NCI-H187 treated with DMSO at 0.1 percent for 48 hours (cell line): Measurements from ENCODE around the gene C17orf67.

Experiments used
- DNase-seq: peaks from one replicate; lab custom pipeline; 2025; lab: John Stamatoyannopoulos, UW

Gene C17orf67, protein sequence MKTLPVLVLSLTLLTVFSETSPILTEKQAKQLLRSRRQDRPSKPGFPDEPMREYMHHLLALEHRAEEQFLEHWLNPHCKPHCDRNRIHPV

GRCh38 chr17:56833809-56834379 lies at the start of gene C17orf67, which contains the start of gene DGKE:
C17orf67 (minus strand) TSS chr17:56833920; CDS start chr17:56815810, 18,110 bp downstream.
DGKE (plus strand) TSS chr17:56834151; CDS start chr17:56834796, 645 bp downstream.
- DNase-seq: peak; percentile 55

GRCh38 chr17:56881685-56882295 lies 48.1 kb upstream of the C17orf67 start:
- DNase-seq: no peak

GRCh38 chr17:56880571-56880970 lies 46.9 kb upstream of the C17orf67 start:
- no peak for DNase-seq

DNA sequence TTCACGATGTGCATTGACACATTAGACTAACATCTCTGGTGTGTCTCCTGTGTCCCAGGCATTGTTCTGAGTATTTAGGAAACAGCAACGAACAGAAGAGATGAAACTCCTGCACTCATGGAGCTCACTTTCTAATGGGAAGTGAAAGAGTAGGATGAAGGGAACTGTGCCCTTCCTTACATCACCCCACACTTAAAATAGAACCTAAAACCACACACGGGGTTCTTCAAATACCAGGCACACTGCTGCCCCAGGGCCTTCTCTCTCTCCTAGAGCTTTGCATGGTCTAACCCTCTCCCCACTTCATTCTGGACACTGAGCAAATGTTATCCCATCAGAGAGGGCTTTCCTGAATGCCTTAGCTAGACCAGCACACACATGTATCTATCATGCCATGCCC lies 46.4 kb upstream of the C17orf67 start:
- DNase-seq: no peak

- DNase-seq: no peak
Measured at GRCh38 chr17:56879280-56879679, 45.6 kb upstream of the C17orf67 start.

GRCh38 chr17:56876766-56877179 lies 43.1 kb upstream of the C17orf67 start:
- no peak for DNase-seq

DNA sequence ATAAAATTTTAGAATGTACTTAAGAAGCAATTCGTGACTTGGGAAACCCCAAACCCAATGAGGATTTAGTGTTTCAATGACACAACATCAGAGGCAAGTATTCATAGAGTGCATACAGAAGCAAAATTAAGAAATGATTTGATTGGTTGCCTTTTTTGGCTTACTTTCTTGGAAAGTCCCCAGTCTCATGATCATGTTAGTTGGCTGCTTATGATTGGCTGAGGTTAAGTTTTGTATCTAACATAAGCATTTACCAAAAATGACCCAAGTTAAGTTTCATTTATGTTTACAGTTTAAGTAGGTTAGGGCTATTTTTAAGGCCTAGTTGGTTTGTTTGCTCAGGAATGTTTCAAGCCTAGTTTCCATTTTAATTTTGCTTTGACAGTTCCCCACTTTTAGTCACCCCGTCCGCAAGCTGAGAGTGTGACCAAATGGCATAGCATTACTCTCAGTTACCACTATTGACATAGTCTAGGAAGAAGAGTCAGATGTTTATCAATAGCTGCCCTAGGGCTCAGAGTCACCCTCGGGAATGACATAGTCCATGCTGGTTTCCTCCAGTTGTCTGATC lies 36.4 kb upstream of the C17orf67 start:
- no peak for DNase-seq

- no peak for DNase-seq
Measured at GRCh38 chr17:56868716-56869115, 35.0 kb upstream of the C17orf67 start.

- DNase-seq: no peak
Measured at GRCh38 chr17:56867948-56868376, 34.2 kb upstream of the C17orf67 start.

DNA sequence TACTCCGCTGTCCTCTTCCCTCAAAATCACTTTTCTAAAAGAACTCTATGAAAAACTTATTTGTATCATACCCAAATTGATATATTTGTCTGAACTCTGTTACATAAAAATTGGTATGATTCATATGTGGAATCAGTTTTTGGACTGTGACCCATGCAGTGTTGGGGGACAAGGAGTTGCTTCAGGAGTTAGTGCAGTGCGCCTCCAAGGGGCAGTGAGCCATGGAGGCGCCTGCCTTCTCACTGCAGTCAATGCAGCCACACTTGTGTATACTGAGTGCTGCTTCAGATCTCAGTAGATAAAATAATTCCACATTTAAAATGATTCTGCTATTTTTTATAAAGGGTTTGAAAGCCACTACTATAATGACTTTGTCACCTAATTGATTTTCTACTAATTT lies 32.8 kb upstream of the C17orf67 start:
- DNase-seq: no peak

DNA sequence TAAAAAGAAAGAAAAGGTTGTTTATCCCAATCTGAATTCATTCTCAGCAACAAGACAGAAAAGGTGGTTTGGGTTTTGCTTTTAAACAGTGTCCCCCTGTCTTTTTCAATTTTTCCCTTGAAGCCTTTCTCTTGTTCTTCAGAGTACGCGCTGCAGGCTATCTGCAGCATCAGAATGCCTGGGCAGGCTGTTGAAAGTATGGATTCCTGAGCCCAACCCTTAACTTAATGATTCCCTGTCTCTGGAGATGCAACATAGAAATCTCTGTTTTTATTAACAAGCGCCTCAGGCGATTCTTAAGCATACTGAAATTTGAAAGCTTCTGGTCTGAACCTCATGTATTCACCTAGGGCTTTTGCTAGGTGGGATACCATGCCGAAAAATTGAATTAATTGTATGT lies 32.4 kb upstream of the C17orf67 start:
- no peak for DNase-seq

- DNase-seq: no peak
Measured at GRCh38 chr17:56863974-56864373, 30.3 kb upstream of the C17orf67 start.

DNA sequence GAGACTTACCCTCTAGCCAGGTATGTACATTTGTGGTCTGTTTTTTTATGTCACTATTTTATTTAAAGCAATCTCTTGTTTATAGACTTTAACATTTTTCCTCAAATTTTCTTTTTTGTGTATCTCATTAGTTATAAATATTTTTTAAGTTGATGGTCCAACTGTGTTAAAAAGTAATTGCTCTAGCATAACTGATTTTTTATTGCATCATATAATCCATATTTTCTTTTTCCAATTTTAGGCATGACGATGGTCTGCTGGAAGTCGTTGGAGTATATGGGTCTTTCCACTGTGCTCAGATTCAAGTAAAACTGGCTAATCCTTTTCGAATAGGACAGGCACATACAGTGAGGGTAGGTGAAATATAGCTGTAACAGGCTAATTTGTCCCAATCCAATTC lies 28.2 kb upstream of the C17orf67 start:
- no peak for DNase-seq

GRCh38 chr17:56851008-56851407 lies 17.3 kb upstream of the C17orf67 start:
- DNase-seq: no peak

DNA sequence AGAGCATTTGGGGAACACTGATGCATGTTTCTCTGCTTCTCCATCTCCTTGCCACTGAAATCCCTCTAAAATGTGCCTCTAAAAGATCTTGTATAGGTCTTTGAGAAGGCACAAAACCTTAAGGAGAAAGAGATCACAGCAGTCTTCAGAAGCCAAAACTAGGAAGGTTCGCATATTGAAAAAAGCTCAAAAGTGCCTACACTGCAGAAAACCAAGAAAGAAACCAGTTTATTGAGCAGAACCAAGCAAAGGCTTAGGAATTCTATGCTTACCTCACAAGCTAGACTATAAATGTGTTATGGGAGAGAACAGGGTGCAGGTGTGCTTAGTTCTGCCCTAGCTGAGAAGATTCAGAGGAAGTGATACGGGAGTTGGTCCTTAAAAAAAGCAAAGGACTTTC lies 16.9 kb upstream of the C17orf67 start:
- no peak for DNase-seq

DNA sequence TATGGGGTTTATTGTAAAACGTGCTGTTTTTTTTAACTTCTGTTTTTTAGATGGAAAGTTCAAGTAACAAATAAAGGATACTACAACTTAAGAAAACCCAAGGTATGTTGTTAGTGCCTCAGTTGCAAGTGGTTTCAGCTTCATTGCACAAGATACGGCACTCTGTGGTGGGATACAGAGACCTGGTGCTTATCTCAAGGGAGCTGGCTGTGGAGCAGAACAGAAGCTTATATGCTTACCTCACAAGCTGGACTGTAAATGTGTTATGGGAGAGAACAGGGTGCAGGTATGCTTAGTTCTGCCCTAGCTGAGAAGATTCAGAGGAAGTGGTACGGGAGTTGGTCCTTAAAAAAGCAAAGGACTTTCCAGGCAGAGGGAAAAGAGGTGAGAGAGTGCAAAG lies 15.4 kb upstream of the C17orf67 start:
- DNase-seq: no peak

- no peak for DNase-seq
Measured at GRCh38 chr17:56847106-56847505, 13.4 kb upstream of the C17orf67 start.

DNA sequence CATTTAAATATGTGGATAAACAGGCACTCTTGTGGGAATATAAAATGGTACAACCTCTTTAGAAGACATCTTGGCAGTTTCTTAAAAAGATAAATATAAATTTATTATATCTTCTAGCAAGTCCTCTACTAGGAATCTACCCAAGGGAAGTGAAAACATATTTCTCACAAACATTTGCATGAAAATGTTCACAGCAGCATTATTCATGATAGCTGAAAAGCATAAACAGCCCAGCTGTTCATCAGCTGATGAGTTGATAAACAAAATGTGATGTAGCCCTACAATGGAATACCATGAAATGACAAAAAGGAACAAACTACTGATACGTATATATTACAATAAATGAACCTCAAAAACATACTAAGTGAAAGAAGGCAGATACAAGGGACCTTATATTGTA lies 12.2 kb upstream of the C17orf67 start:
- no peak for DNase-seq

DNA sequence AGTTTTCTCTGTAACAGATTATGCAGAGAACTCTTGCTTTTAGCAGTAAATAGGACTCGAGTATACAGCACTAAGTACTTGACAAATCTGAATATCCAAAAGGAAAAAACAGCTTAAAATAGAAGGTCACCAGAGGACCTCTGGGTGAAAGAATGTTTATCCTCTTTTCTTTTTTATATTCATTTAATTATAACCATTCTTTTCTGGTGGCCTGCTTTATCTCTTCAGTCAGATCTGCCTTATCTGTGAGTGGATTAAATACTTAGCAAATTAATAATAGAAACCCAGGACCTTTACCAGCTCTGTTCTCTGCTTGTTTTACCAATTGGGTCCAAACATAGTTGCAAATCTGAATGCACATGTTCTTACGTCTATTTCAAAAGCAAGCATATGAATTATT lies 8.9 kb upstream of the C17orf67 start:
- no peak for DNase-seq

GRCh38 chr17:56838687-56839086 lies 5.0 kb upstream of the C17orf67 start:
- no peak for DNase-seq

- no peak for DNase-seq
Measured at GRCh38 chr17:56835264-56835585, 1.5 kb upstream of the C17orf67 start.

- no peak for DNase-seq
Measured at GRCh38 chr17:56834380-56835263, 902 bp upstream of the C17orf67 start.
